HepG2 (cell line): ENCODE results near the gene SOCS1. TPM values are rescaled to one million over a fixed set of nuclear protein-coding genes. Genes with fewer than 3 reads are reported as not detected.

Source experiments
- DPF2 ChIP-seq: sonication (generic); formaldehyde crosslinking; IDR thresholded peaks from 2 replicates; pipeline ENCODE4 v1.4.0; 2020; ENCODE audit warnings: mild to moderate bottlenecking, low read depth, missing genetic modification reagents, borderline replicate concordance
- ESRRA ChIP-seq: sonication (generic); formaldehyde crosslinking; IDR thresholded peaks from 2 replicates; pipeline ENCODE4 v1.5.1; 2020; ENCODE audit warnings: mild to moderate bottlenecking, low read depth, missing genetic modification reagents
- GABPB1 ChIP-seq: IDR thresholded peaks from 2 replicates; pipeline ENCODE4 v1.6.1; 2016; ENCODE audit warnings: mild to moderate bottlenecking, missing genetic modification reagents, moderate library complexity, missing compliant biosample characterization
- MED13 ChIP-seq: sonication (generic); formaldehyde crosslinking; IDR thresholded peaks from 2 replicates; pipeline ENCODE4 v1.5.0; 2020; ENCODE audit warnings: missing genetic modification reagents
- MYPOP ChIP-seq: sonication (generic); formaldehyde crosslinking; IDR thresholded peaks from 2 replicates; pipeline ENCODE4 v1.8.1; 2023; ENCODE audit warnings: mild to moderate bottlenecking, moderate library complexity, missing genetic modification reagents
- PAX8 ChIP-seq: sonication (generic); formaldehyde crosslinking; IDR thresholded peaks from 2 replicates; pipeline ENCODE4 v1.8.0; 2022; ENCODE audit warnings: mild to moderate bottlenecking, missing genetic modification reagents, borderline replicate concordance
- POGZ ChIP-seq: sonication (generic); formaldehyde crosslinking; IDR thresholded peaks from 2 replicates; pipeline ENCODE4 v1.4.0; 2020; ENCODE audit warnings: mild to moderate bottlenecking, missing genetic modification reagents
- PTBP1 ChIP-seq: fragments of 200-400 bp; formaldehyde crosslinking; IDR thresholded peaks from 2 replicates; pipeline ENCODE4 v1.6.1; 2018; ENCODE audit warnings: low read length, low read depth; ENCODE audit not compliant: poor library complexity, severe bottlenecking
- RELA ChIP-seq: sonication (generic); formaldehyde crosslinking; IDR thresholded peaks from 2 replicates; pipeline ENCODE4 v1.4.0; 2020; ENCODE audit warnings: missing genetic modification reagents
- RFXAP ChIP-seq: sonication (generic); formaldehyde crosslinking; IDR thresholded peaks from 2 replicates; pipeline ENCODE4 v1.4.0; 2020; ENCODE audit warnings: missing genetic modification reagents, borderline replicate concordance
- SNAPC5 ChIP-seq: sonication (generic); formaldehyde crosslinking; IDR thresholded peaks from 2 replicates; pipeline ENCODE4 v1.8.1; 2023; ENCODE audit warnings: mild to moderate bottlenecking, missing genetic modification reagents, borderline replicate concordance
- TEAD3 ChIP-seq: optimal IDR thresholded peaks from 2 replicates; pipeline ENCODE3; 2016; ENCODE audit warnings: borderline replicate concordance
- ZBTB49 ChIP-seq: sonication (generic); formaldehyde crosslinking; IDR thresholded peaks from 2 replicates; pipeline ENCODE4 v1.4.0; 2020; ENCODE audit warnings: missing genetic modification reagents, borderline replicate concordance
- ZFP82 ChIP-seq: sonication (generic); formaldehyde crosslinking; IDR thresholded peaks from 2 replicates; pipeline ENCODE4 v1.5.1; 2020; ENCODE audit warnings: mild to moderate bottlenecking, missing genetic modification reagents, borderline replicate concordance
- ZNF335 ChIP-seq: sonication (generic); formaldehyde crosslinking; IDR thresholded peaks from 2 replicates; pipeline ENCODE4 v1.4.0; 2020; ENCODE audit warnings: missing genetic modification reagents
- ZNF546 ChIP-seq: sonication (generic); formaldehyde crosslinking; conservative IDR thresholded peaks from 2 replicates; pipeline ENCODE4 v1.8.1; 2023; ENCODE audit warnings: mild to moderate bottlenecking, missing genetic modification reagents
- ZNF569 ChIP-seq: sonication (generic); formaldehyde crosslinking; IDR thresholded peaks from 2 replicates; pipeline ENCODE4 v1.5.0; 2020; ENCODE audit warnings: mild to moderate bottlenecking, missing genetic modification reagents, moderate library complexity, borderline replicate concordance
- ZNF75D ChIP-seq: sonication (generic); formaldehyde crosslinking; IDR thresholded peaks from 2 replicates; pipeline ENCODE4 v1.8.1; 2023; ENCODE audit warnings: missing genetic modification reagents, mild to moderate bottlenecking, borderline replicate concordance
- ZXDC ChIP-seq: sonication (generic); formaldehyde crosslinking; IDR thresholded peaks from 2 replicates; pipeline ENCODE4 v1.5.0; 2020; ENCODE audit warnings: mild to moderate bottlenecking, missing genetic modification reagents
- polyA plus RNA-seq, 8 experiments: library from polyadenylated mRNA; depleted of rRNA in 3 of 8; stranded (reverse) in 7 of 8; unstranded in 1 of 8; fragments of >200 nt; fragmentation: Illumina TruSeq in 4 of 8; extraction: Trizol in 4 of 8; gene quantifications; 2 replicates each; pipeline versions ENCODE4 v1.2.1 to v1.2.3, GENCODE V29; 2011 to 2016; ENCODE audit warnings: low read depth in 4 of 8, missing spikeins in 1 of 8, mixed read lengths in 1 of 8; ENCODE audit not compliant: insufficient read depth in 1 of 8
- total RNA-seq, 5 experiments: library from RNA; depleted of rRNA; stranded (reverse); fragments of >200 nt; fragmentation: Illumina TruSeq; extraction: Trizol; gene quantifications; 2 replicates each; pipeline ENCODE4 v1.2.3, GENCODE V29; 2016; ENCODE audit warnings: low read depth in 1 of 5
- TF ChIP-seq, protein P1 (sequence below): sonication (generic); formaldehyde crosslinking; IDR thresholded peaks from 2 replicates; pipeline ENCODE4 v1.4.0; 2020; ENCODE audit warnings: missing genetic modification reagents, borderline replicate concordance
- TF ChIP-seq, protein P2 (sequence below): IDR thresholded peaks from 2 replicates; pipeline ENCODE4 v1.6.1; 2016; ENCODE audit warnings: missing compliant biosample characterization, missing genetic modification reagents, borderline replicate concordance

SOCS1 gene
- total and polyA plus RNA-seq, 2 of the 13 experiments (the other 11 are each of a cell fraction or from before 2014, with no cell fraction given), result 5.3 to 6.3 TPM

DNA sequence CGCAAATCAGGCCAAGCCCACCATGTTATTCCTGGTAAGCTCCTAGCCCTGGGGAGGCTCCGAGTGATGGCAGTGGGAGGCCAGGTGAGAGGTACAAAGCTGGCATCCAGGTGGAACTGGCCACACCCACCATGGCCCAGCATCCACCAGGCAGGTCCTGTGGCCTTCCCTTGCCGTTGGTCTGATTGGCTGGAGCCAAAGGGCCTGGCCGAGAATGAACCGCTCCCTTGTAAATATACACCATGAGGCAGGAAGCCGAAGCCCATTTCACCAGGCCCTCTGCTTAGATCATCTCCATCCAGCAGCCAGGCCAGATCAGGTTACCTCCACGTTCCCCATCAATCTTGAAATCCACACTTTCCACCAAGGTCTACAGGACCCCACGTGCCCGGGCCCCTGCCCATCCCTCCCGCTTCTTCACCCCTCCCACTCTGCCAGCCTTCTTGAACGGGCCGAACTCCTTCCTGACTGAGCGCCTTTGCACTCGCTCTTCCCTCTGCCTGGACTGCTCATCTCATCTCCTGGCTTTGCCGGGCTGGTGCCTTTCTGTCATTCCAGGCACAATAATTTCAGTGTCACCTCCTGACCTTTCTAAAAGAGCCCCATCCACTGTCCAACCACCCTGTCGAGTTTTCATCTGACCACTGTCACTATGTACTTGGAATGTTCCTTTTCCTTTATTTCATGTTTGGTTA is 5.8 kb downstream of the SOCS1 start (continued):
- TF ChIP-seq ZNF75D (CRISPR knock-in tag) (no peak), ZXDC (CRISPR knock-in tag) (0 out of 2 replicates have a peak, but pooled peaks have one; percentile 44), RFXAP (no peak), PAX8 (CRISPR knock-in tag) (no peak), PTBP1 (no peak), ZBTB49 (CRISPR knock-in tag) (no peak), ZNF335 (no peak), MYPOP (CRISPR knock-in tag) (no peak), ZFP82 (CRISPR knock-in tag) (no peak), POGZ (CRISPR knock-in tag) (no peak), ZNF569 (CRISPR knock-in tag) (no peak), RELA (CRISPR knock-in tag) (no peak), ZNF546 (CRISPR knock-in tag) (0 out of 2 replicates have a peak, but pooled peaks have one; percentile 4), MED13 (CRISPR knock-in tag) (no peak), GABPB1 (CRISPR knock-in tag) (no peak), TEAD3 (CRISPR knock-in tag) (peak; percentile 7), ESRRA (CRISPR knock-in tag) (no peak), SNAPC5 (no peak), DPF2 (no peak)
- TF ChIP-seq, protein P1, sequence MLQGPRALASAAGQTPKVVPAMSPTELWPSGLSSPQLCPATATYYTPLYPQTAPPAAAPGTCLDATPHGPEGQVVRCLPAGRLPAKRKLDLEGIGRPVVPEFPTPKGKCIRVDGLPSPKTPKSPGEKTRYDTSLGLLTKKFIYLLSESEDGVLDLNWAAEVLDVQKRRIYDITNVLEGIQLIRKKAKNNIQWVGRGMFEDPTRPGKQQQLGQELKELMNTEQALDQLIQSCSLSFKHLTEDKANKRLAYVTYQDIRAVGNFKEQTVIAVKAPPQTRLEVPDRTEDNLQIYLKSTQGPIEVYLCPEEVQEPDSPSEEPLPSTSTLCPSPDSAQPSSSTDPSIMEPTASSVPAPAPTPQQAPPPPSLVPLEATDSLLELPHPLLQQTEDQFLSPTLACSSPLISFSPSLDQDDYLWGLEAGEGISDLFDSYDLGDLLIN (CRISPR knock-in tag), result no peak
- TF ChIP-seq, protein P2, sequence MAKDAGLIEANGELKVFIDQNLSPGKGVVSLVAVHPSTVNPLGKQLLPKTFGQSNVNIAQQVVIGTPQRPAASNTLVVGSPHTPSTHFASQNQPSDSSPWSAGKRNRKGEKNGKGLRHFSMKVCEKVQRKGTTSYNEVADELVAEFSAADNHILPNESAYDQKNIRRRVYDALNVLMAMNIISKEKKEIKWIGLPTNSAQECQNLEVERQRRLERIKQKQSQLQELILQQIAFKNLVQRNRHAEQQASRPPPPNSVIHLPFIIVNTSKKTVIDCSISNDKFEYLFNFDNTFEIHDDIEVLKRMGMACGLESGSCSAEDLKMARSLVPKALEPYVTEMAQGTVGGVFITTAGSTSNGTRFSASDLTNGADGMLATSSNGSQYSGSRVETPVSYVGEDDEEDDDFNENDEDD (CRISPR knock-in tag), result no peak
